Uterus (tissue), 4 donors: ENCODE measurements around the gene SESTD1. TPM values are rescaled to one million over a fixed set of nuclear protein-coding genes. Genes with fewer than 3 reads are reported as not detected.

Experiments used
- DNase-seq, 2 donors: peaks; one replicate each; pipeline ENCODE4 v3.0.0-alpha.2; 2019 to 2020
- H3K27ac ChIP-seq, 2 donors: fragments of 200-600 bp; sonication (generic); 1 replicate in 1 of 2; 2 replicates in 1 of 2; pipeline ENCODE4 v1.5.1; 2016 to 2018
- H3K27me3 ChIP-seq, 2 donors: fragments of 200-600 bp; sonication (generic); one replicate each; pipeline ENCODE4 v1.5.1; 2018 to 2019; ENCODE audit warnings: control low read depth in 1 of 2
- H3K36me3 ChIP-seq, 2 donors: fragments of 200-600 bp; sonication (generic); one replicate each; pipeline ENCODE4 v1.5.1; 2019; ENCODE audit warnings: control low read depth in 1 of 2
- H3K4me1 ChIP-seq, 2 donors: fragments of 200-600 bp; sonication (generic); one replicate each; pipeline ENCODE4 v1.5.1; 2018 to 2019; ENCODE audit warnings: control low read depth in 1 of 2
- H3K4me3 ChIP-seq, 2 donors: fragments of 200-600 bp; sonication (generic); 1 replicate in 1 of 2; 2 replicates in 1 of 2; pipeline ENCODE4 v1.5.1; 2018 to 2019; ENCODE audit warnings: mild to moderate bottlenecking in 1 of 2
- H3K9me3 ChIP-seq, 2 donors: fragments of 200-600 bp; sonication (generic); one replicate each; pipeline ENCODE4 v1.5.1; 2019; ENCODE audit warnings: control low read depth in 1 of 2
- POLR2A ChIP-seq, 2 donors: fragments of 450-650 bp; IDR thresholded peaks; one replicate each; pipeline ENCODE4 v1.6.1; 2016; ENCODE audit warnings: antibody characterized with exemption in 2 of 2, mild to moderate bottlenecking in 1 of 2, moderate library complexity in 1 of 2
- intact Hi-C: fragments of 100-400 bp; cut with DNase I; formaldehyde crosslinking; loops from one replicate; pipeline ENCODE4 v1.15.1; 2023; ENCODE audit warnings: low total_unique reads
- total RNA-seq, 4 donors: library from RNA; depleted of rRNA in 3 of 4; stranded (reverse); fragments of >200 nt in 3 of 4; gene quantifications; one replicate each; pipeline versions ENCODE4 v1.1.0 to v1.2.4, GENCODE V29; 2014 to 2023
- TF ChIP-seq, protein P1 (sequence below), 4 experiments: fragments of 200-600 bp in 2 of 4; fragments of 450-650 bp in 2 of 4; sonication (generic) in 2 of 4; IDR thresholded peaks; one replicate each; pipeline ENCODE4 v1.5.1; 2016 to 2019; ENCODE audit warnings: antibody characterized with exemption in 4 of 4, mild to moderate bottlenecking in 2 of 4, moderate library complexity in 1 of 4
- donor health status: DM: yes; HTN: yes; CAD: no.

Gene SESTD1
- total RNA-seq, 4 donors from 2014 or later, result 5.6 to 64.7 (median 32.8) TPM

DNA sequence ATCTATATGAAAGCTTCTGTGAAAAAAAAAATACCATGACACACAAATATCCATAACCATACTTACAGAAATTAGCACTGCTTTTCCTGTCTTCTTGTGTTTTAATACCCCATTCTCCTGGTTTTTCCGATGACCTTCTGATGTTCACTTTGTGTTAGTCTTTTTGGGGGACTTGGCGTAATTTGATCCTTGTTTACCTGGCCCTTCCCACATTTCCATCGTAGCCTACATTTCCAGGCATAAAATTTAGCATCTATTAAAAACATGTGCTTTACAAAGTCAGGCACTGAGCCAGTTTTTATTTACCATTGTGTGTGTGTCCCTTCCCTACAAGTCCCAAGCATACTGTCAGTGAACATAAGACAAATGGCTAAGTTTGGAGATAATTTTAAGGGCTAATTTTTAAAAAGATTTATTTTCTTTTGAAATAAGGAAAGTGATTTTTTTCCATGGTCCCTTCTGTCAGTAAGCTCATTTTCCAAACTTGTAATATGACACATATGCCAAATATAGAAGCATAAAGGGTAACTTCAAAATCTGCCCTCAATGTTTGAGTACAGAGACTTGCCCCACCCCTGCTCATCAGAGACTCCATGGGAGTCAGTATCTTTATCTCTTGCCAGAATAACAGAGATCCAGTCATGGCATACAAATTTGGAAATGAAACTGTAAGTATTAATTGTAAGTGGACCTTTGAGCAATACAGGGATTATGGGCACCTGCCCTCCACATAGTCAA, 27.3 kb downstream of the SESTD1 start:
- intact Hi-C loops, result no loop called here
- DNase-seq, result no peak
- H3K4me1 ChIP-seq, result no peaks in the 10 kb centered on the region
- no peaks in the 10 kb centered on the region for H3K9me3 ChIP-seq
- H3K36me3 ChIP-seq, result no peaks in the 10 kb centered on the region
- no peak overlapping the region for H3K27ac ChIP-seq
- TF ChIP-seq, protein P1, sequence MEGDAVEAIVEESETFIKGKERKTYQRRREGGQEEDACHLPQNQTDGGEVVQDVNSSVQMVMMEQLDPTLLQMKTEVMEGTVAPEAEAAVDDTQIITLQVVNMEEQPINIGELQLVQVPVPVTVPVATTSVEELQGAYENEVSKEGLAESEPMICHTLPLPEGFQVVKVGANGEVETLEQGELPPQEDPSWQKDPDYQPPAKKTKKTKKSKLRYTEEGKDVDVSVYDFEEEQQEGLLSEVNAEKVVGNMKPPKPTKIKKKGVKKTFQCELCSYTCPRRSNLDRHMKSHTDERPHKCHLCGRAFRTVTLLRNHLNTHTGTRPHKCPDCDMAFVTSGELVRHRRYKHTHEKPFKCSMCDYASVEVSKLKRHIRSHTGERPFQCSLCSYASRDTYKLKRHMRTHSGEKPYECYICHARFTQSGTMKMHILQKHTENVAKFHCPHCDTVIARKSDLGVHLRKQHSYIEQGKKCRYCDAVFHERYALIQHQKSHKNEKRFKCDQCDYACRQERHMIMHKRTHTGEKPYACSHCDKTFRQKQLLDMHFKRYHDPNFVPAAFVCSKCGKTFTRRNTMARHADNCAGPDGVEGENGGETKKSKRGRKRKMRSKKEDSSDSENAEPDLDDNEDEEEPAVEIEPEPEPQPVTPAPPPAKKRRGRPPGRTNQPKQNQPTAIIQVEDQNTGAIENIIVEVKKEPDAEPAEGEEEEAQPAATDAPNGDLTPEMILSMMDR (IDR thresholded peaks at IDR 0.05), result no peak
- TF ChIP-seq POLR2A (IDR thresholded peaks at IDR 0.05), result no peak
- H3K4me3 ChIP-seq, result no peak overlapping the region
- H3K27me3 ChIP-seq, result no peaks in the 10 kb centered on the region

DNA sequence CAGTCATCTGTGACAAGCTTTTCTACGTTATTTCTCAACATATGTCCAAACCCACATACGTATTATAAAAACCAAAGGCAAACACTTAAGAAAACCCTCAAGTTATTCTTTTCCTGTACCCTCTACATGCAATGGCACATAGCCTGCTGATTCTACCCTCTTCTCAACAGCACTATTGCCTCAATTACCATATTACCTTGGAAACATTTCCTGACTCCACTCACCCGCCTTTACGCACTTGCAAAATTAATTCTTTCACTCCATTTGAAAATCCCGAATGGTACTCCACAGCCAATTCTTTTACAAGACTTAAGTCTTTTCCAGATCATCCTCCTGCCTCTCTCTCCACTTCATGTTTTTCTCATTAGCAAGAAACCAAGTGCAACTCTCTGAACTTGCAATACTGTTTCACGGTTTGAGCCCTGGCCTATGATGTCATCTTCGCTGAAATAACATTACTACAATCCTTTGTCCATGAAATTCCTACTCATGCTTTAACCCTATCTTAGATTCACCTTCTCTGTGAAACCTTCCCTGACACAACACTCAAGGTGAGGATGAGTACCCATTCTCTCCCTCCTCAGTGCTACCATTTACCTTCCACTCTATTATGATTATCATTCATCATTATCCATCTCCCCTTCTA, 29.0 kb downstream of the SESTD1 start:
- H3K9me3 ChIP-seq, result no peaks in the 10 kb centered on the region
- H3K27ac ChIP-seq, result no peak overlapping the region
- H3K4me1 ChIP-seq, result no peaks in the 10 kb centered on the region
- DNase-seq, result no peak
- intact Hi-C loops, result no loop called here
- H3K36me3 ChIP-seq, result no peaks in the 10 kb centered on the region
- no peak for TF ChIP-seq POLR2A (IDR thresholded peaks at IDR 0.05)
- TF ChIP-seq, protein P1 (IDR thresholded peaks at IDR 0.05), result no peak
- no peak overlapping the region for H3K4me3 ChIP-seq
- H3K27me3 ChIP-seq, result no peaks in the 10 kb centered on the region

DNA sequence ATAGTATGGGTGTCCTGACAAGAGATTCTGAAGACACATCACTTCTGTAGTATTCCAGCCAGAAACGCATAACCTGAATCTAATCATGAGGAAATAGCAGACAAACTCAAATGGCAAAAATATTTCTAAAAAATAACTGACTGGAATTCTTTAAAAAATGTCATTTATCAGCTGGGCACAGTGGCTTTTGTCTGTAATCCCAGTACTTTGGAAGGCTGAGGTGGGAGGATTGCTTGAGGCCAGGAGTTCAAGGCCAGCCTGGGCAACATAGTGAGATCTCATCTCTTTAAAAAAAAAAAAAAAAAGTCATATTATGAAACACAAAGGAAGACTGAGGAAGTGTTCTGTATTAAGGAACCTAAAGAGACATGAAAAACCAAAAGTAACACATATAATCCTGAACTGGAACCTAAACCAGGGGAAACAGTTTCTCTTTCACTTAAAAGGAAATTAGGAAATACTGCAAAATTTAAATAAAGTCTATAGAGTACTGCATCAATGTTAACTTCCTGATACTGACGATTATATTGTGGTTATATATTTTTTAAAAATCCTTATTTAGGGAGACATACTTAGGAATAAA, 29.9 kb downstream of the SESTD1 start:
- no peak for TF ChIP-seq POLR2A (IDR thresholded peaks at IDR 0.05)
- TF ChIP-seq, protein P1 (IDR thresholded peaks at IDR 0.05), result no peak
- Histone ChIP-seq H3K4me1 (no peaks in the 10 kb centered on the region), H3K27ac (no peak overlapping the region), H3K27me3 (no peaks in the 10 kb centered on the region), H3K9me3 (no peaks in the 10 kb centered on the region), H3K4me3 (no peak overlapping the region), H3K36me3 (no peaks in the 10 kb centered on the region)
- no peak for DNase-seq
- intact Hi-C loops, result no loop called here

DNA sequence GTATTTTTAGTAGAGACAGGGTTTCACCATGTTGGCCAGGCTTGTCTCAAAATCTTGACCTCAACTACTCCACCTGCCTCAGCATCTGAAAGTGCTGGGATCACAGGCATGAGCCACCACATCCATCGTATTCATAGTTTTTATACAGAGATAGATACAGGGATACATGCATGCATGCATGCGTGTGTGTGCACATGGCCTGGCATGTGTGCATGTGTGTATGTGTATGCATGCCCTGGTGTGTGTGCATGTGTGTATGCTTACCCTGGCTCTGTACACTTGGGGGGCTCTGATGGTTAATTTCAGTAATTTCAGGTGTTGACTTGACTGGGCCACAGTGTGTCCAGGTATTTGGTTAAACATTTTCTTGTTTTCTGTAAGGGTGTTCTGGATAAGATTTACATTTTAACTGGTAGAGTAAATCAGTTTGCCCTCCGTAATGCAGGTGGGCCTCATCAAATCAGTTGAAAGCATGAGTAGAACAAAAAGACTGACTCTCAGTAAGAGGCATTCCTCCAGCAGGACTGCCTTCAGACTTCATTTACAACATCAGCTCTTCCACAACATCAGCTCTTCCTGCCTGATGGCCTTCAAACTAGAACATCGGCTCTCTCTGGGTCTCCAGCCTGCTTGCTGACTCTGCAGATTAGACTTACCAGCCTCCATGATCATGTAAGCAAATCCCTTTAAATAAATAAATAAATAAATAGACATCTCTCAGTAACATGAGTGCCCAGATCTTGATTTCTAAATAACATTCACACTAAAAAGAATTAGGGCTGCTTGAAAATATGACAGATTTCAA, 30.8 kb downstream of the SESTD1 start:
- no peaks in the 10 kb centered on the region for H3K9me3 ChIP-seq
- no peaks in the 10 kb centered on the region for H3K36me3 ChIP-seq
- TF ChIP-seq, protein P1 (IDR thresholded peaks at IDR 0.05), result no peak
- TF ChIP-seq POLR2A (IDR thresholded peaks at IDR 0.05), result no peak
- no peaks in the 10 kb centered on the region for H3K4me1 ChIP-seq
- H3K4me3 ChIP-seq, result no peak overlapping the region
- no peak overlapping the region for H3K27ac ChIP-seq
- DNase-seq, result no peak
- no peaks in the 10 kb centered on the region for H3K27me3 ChIP-seq
- intact Hi-C loops, result no loop called here
